Hematopoietic multipotent progenitor cell (in vitro differentiated cells): ENCODE measurements around the gene CDCA4. TPM values are rescaled to one million over a fixed set of nuclear protein-coding genes. Genes with fewer than 3 reads are reported as not detected.

Experiments used
- DNase-seq, 3 donors: peaks; one replicate each; pipeline ENCODE4 v3.0.0-alpha.2; 2011 to 2015; ENCODE audit warnings: low read depth in 2 of 3, low spot score in 2 of 3
- total RNA-seq: library from RNA; depleted of rRNA; stranded (reverse); fragments of >200 nt; gene quantifications from one replicate; pipeline ENCODE4 v1.2.3, GENCODE V29; 2012

The CDCA4 gene
- total RNA-seq, 1 donor = 26.7 TPM

- peak in 1 of 3 donors; percentile 55 for DNase-seq
Measured at GRCh38 chr14:105059035-105059924, 38.4 kb upstream of the CDCA4 start.

- DNase-seq = no peak
Measured at GRCh38 chr14:105058521-105059034, 37.7 kb upstream of the CDCA4 start.

GRCh38 chr14:105056303-105056831 is 35.5 kb upstream of the CDCA4 start:
- no peak for DNase-seq

- no peak for DNase-seq
Measured at GRCh38 chr14:105055736-105056302, 34.9 kb upstream of the CDCA4 start.

GRCh38 chr14:105055334-105055733 is 34.5 kb upstream of the CDCA4 start:
- no peak for DNase-seq

GRCh38 chr14:105053996-105054395 is 33.1 kb upstream of the CDCA4 start:
- DNase-seq = no peak

- DNase-seq = no peak
Measured at GRCh38 chr14:105053421-105053820, 32.5 kb upstream of the CDCA4 start.

GRCh38 chr14:105052110-105052458 is 31.2 kb upstream of the CDCA4 start:
- no peak for DNase-seq

GRCh38 chr14:105051182-105052109 is 30.6 kb upstream of the CDCA4 start:
- no peak for DNase-seq

- DNase-seq = peak in 1 of 3 donors; percentile 56
Measured at GRCh38 chr14:105050551-105050897, 29.6 kb upstream of the CDCA4 start.

GRCh38 chr14:105049753-105050550 is 29.1 kb upstream of the CDCA4 start:
- no peak for DNase-seq

- DNase-seq = no peak
Measured at GRCh38 chr14:105047283-105048016, 26.6 kb upstream of the CDCA4 start.

- no peak for DNase-seq
Measured at GRCh38 chr14:105046891-105047282, 26.0 kb upstream of the CDCA4 start.

GRCh38 chr14:105045710-105046326 is 24.9 kb upstream of the CDCA4 start:
- DNase-seq = peak; percentile 86 to 95 (median 90)

GRCh38 chr14:105043641-105044040 is 22.8 kb upstream of the CDCA4 start:
- no peak for DNase-seq

GRCh38 chr14:105042813-105043212 is 21.9 kb upstream of the CDCA4 start:
- DNase-seq = no peak

- no peak for DNase-seq
Measured at GRCh38 chr14:105041841-105042765, 21.2 kb upstream of the CDCA4 start.
